GM19239 (cell line): ENCODE data around the gene FYCO1.

Experiments
- DNase-seq: peaks from one replicate; pipeline ENCODE4 v3.0.0; 2011; ENCODE audit warnings: low spot score; ENCODE audit not compliant: insufficient read length
- FAIRE-seq: peaks from 2 replicates; lab custom pipeline; 2011; peaks lifted over from hg19 to GRCh38; lab: Jason Lieb, UNC

The FYCO1 gene

GRCh38 chr3:45985532-45986302, 9.9 kb downstream of the FYCO1 start:
- DNase-seq (no peak), FAIRE-seq (no peak)

- DNase-seq (no peak), FAIRE-seq (no peak)
Measured at GRCh38 chr3:45984331-45985312, 11.0 kb downstream of the FYCO1 start.

GRCh38 chr3:45983770-45984169, 11.9 kb downstream of the FYCO1 start:
- no peak for DNase-seq
- no peak for FAIRE-seq

- FAIRE-seq = no peak
- DNase-seq = no peak
Measured at GRCh38 chr3:45981346-45982074, 14.1 kb downstream of the FYCO1 start.

- FAIRE-seq = no peak
- DNase-seq = no peak
Measured at GRCh38 chr3:45980819-45981218, 14.8 kb downstream of the FYCO1 start.

- no peak for FAIRE-seq
- DNase-seq = no peak
Measured at GRCh38 chr3:45980229-45980813, 15.3 kb downstream of the FYCO1 start.

- DNase-seq (no peak), FAIRE-seq (peak; percentile 28)
Measured at GRCh38 chr3:45979378-45979777, 16.2 kb downstream of the FYCO1 start.

- FAIRE-seq = no peak
Measured at GRCh38 chr3:45978006-45978761, 17.4 kb downstream of the FYCO1 start.

GRCh38 chr3:45976191-45977091, 19.2 kb downstream of the FYCO1 start:
- no peak for FAIRE-seq

More at GRCh38 chr3:45978006-45978761, 17.4 kb downstream of the FYCO1 start:
- no peak for DNase-seq

GRCh38 chr3:45975686-45976085, 19.9 kb downstream of the FYCO1 start:
- DNase-seq (no peak), FAIRE-seq (no peak)

More at GRCh38 chr3:45976191-45977091, 19.2 kb downstream of the FYCO1 start:
- no peak for DNase-seq

GRCh38 chr3:45974686-45975085, 20.9 kb downstream of the FYCO1 start:
- DNase-seq (no peak), FAIRE-seq (no peak)

- DNase-seq = peak; percentile 23
Measured at GRCh38 chr3:45972534-45973402, 22.9 kb downstream of the FYCO1 start.

GRCh38 chr3:45969953-45970352, 25.7 kb downstream of the FYCO1 start:
- FAIRE-seq = no peak

More at GRCh38 chr3:45972534-45973402, 22.9 kb downstream of the FYCO1 start:
- FAIRE-seq = peak; percentile 77

GRCh38 chr3:45969116-45969515, 26.5 kb downstream of the FYCO1 start:
- FAIRE-seq (no peak), DNase-seq (no peak)

More at GRCh38 chr3:45969953-45970352, 25.7 kb downstream of the FYCO1 start:
- DNase-seq = no peak

- DNase-seq = no peak
- FAIRE-seq = no peak
Measured at GRCh38 chr3:45968706-45969105, 26.9 kb downstream of the FYCO1 start.

GRCh38 chr3:45968149-45968548, 27.5 kb downstream of the FYCO1 start:
- DNase-seq (no peak), FAIRE-seq (no peak)

- no peak for FAIRE-seq
- DNase-seq = no peak
Measured at GRCh38 chr3:45967724-45968123, 27.9 kb downstream of the FYCO1 start.
